Measurements from ENCODE around the gene OR8G5.
"Not testable (repeated sequence)": the region's sequence is repeated elsewhere in the genome, so short reads cannot be mapped to it uniquely, and the experiment has no call there.

OR8G5 gene

GRCh38 chr11:124256076-124256475 lies at the start of gene OR8G5:
OR8G5 (plus strand) TSS chr11:124256376; CDS start chr11:124264932, 8,556 bp downstream.
- H3K4me3 Mint-ChIP-seq = no peak within 1 kb of the TSS
- no peak for DNase-seq (ENCODE audit: low spot score)
- peaks cover 7% of the 10 kb centered on the region for H3K27me3 Mint-ChIP-seq (ENCODE audit: low read depth)
- H3K9me3 Mint-ChIP-seq = no peaks in the 10 kb centered on the region
- no peaks in the 10 kb centered on the region for H3K36me3 Mint-ChIP-seq (ENCODE audit: low read depth)
- H3K27ac Mint-ChIP-seq = no peak within 1 kb of the TSS
- H3K4me1 Mint-ChIP-seq (ENCODE audit: low read depth) = no peaks in the 10 kb centered on the region

DNA sequence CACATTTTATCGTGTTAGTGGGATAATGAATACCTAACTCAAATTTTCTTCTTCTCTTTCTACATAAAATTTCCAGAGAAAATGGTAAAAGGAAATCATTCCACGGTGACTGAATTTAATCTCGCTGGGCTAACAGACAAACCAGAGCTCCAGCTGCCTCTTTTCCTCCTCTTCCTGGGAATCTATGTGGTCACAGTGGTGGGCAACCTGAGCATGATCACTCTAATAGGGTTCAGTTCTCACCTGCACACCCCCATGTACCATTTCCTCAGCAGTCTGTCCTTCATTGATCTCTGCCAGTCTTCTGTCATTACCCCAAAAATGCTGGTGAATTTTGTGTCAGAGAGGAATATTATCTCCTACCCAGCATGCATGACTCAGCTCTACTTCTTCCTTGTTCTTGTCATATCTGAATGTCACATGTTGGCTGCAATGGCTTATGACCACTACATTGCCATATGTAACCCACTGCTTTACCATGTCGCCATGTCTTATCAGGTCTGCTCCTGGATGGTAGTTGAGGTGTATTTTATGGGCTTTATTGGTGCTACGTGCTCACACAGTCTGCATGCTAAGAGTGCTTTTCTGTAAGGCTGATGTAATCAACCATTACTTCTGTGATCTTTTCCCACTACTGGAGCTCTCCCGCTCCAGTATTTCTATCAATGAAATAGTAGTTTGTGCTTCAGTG lies 48.9 kb upstream of the OR8G5 start:
- Mint-ChIP-seq H3K36me3 (ENCODE audit: low read depth) (no peaks in the 10 kb centered on the region), H3K9me3 (no peaks in the 10 kb centered on the region), H3K27me3 (ENCODE audit: low read depth) (no peaks in the 10 kb centered on the region)

GRCh38 chr11:124209824-124210357 lies 46.3 kb upstream of the OR8G5 start:
- no peaks in the 10 kb centered on the region for H3K36me3 Mint-ChIP-seq (ENCODE audit: low read depth)
- DNase-seq (ENCODE audit: low spot score) = no peak
- no peak overlapping the region for H3K4me3 Mint-ChIP-seq
- H3K27me3 Mint-ChIP-seq (ENCODE audit: low read depth) = peaks cover 2% of the 10 kb centered on the region
- H3K9me3 Mint-ChIP-seq = no peaks in the 10 kb centered on the region
- H3K4me1 Mint-ChIP-seq (ENCODE audit: low read depth) = no peaks in the 10 kb centered on the region
- no peak overlapping the region for H3K27ac Mint-ChIP-seq

More for the DNA sequence above, 48.9 kb upstream of the OR8G5 start:
- Mint-ChIP-seq H3K4me1 (ENCODE audit: low read depth) (no peaks in the 10 kb centered on the region), H3K27ac (no peak overlapping the region), H3K4me3 (no peak overlapping the region)
- no peak for DNase-seq (ENCODE audit: low spot score)

- Mint-ChIP-seq H3K4me1 (ENCODE audit: low read depth) (no peaks in the 10 kb centered on the region), H3K9me3 (no peaks in the 10 kb centered on the region), H3K36me3 (ENCODE audit: low read depth) (no peaks in the 10 kb centered on the region), H3K27ac (no peak overlapping the region), H3K27me3 (ENCODE audit: low read depth) (peaks cover 2% of the 10 kb centered on the region), H3K4me3 (no peak overlapping the region)
- no peak for DNase-seq (ENCODE audit: low spot score)
These were observed 45.8 kb upstream of the OR8G5 start for GRCh38 chr11:124210421-124210820.

- H3K36me3 Mint-ChIP-seq (ENCODE audit: low read depth) = no peaks in the 10 kb centered on the region
- no peaks in the 10 kb centered on the region for H3K4me1 Mint-ChIP-seq (ENCODE audit: low read depth)
- no peaks in the 10 kb centered on the region for H3K9me3 Mint-ChIP-seq
- H3K27me3 Mint-ChIP-seq (ENCODE audit: low read depth) = peaks cover 2% of the 10 kb centered on the region
- DNase-seq (ENCODE audit: low spot score) = no peak
- no peak overlapping the region for H3K27ac Mint-ChIP-seq
- no peak overlapping the region for H3K4me3 Mint-ChIP-seq
These were observed 44.9 kb upstream of the OR8G5 start for GRCh38 chr11:124211321-124211720.

DNA sequence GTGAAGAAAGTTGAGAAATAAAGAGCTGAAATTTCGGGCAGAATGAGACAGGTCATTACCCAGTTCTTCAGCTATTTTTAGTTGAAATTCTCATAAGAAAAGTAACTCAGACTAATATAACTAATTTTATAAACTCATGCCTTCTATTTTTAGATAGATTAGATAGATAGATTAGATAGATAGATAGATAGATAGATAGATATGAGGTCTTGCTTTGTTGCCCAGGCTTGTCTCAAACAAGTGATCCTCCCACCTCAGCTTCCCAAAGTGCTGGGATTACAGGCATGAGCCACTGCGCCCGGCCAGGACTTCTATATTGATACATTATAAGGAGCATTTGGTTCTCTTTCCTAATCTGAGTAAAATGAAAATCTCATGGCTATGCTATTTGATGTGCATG lies 42.1 kb upstream of the OR8G5 start:
- H3K9me3 Mint-ChIP-seq = no peaks in the 10 kb centered on the region
- H3K27me3 Mint-ChIP-seq (ENCODE audit: low read depth) = peaks cover 2% of the 10 kb centered on the region
- H3K4me1 Mint-ChIP-seq (ENCODE audit: low read depth) = no peaks in the 10 kb centered on the region
- H3K27ac Mint-ChIP-seq = no peak overlapping the region
- H3K36me3 Mint-ChIP-seq (ENCODE audit: low read depth) = no peaks in the 10 kb centered on the region
- DNase-seq (ENCODE audit: low spot score) = no peak
- no peak overlapping the region for H3K4me3 Mint-ChIP-seq

DNA sequence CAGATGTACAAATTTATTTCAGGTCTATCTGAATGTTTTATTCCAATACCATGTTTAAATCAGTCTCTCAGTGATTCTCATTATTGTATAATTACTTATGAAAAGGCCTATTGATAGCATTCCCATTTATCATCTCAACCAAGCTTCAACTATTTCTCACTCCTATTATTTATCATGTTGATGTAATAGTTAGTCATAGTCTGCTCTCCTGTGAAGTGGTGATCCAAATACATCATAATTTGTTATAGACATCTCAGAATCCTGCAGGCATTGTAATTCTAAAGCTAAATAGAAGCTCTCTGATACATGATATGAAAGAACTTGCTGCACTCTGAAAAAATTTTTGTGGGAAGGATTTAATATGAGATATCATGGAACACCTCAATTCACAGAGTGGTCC lies 37.0 kb upstream of the OR8G5 start:
- no peaks in the 10 kb centered on the region for H3K36me3 Mint-ChIP-seq (ENCODE audit: low read depth)
- H3K27ac Mint-ChIP-seq = no peak overlapping the region
- H3K4me1 Mint-ChIP-seq (ENCODE audit: low read depth) = no peaks in the 10 kb centered on the region
- H3K27me3 Mint-ChIP-seq (ENCODE audit: low read depth) = no peaks in the 10 kb centered on the region
- no peak overlapping the region for H3K4me3 Mint-ChIP-seq
- no peak for DNase-seq (ENCODE audit: low spot score)
- H3K9me3 Mint-ChIP-seq = no peaks in the 10 kb centered on the region

DNA sequence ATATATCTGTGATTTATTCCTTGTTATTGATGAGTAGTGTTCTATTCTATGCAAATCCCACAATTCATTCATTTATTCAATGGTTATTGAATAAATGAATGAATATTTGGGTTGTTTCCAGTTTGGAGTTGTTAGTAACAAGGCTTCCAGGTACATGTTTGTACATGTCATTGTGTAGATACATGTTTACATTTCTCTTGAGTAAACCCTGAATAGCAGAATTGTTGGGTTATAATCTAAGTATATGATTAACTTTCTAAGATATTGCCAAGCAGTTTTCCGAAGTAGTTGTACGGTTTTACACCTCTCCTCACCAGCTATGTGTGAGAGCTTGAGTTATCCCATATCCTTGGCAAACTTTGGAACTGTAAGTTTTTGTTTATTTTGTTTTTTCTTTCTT lies 33.8 kb upstream of the OR8G5 start:
- H3K4me1 Mint-ChIP-seq (ENCODE audit: low read depth) = no peaks in the 10 kb centered on the region
- H3K36me3 Mint-ChIP-seq (ENCODE audit: low read depth) = no peaks in the 10 kb centered on the region
- H3K27me3 Mint-ChIP-seq (ENCODE audit: low read depth) = no peaks in the 10 kb centered on the region
- no peak overlapping the region for H3K4me3 Mint-ChIP-seq
- no peaks in the 10 kb centered on the region for H3K9me3 Mint-ChIP-seq
- no peak for DNase-seq (ENCODE audit: low spot score)
- no peak overlapping the region for H3K27ac Mint-ChIP-seq

DNA sequence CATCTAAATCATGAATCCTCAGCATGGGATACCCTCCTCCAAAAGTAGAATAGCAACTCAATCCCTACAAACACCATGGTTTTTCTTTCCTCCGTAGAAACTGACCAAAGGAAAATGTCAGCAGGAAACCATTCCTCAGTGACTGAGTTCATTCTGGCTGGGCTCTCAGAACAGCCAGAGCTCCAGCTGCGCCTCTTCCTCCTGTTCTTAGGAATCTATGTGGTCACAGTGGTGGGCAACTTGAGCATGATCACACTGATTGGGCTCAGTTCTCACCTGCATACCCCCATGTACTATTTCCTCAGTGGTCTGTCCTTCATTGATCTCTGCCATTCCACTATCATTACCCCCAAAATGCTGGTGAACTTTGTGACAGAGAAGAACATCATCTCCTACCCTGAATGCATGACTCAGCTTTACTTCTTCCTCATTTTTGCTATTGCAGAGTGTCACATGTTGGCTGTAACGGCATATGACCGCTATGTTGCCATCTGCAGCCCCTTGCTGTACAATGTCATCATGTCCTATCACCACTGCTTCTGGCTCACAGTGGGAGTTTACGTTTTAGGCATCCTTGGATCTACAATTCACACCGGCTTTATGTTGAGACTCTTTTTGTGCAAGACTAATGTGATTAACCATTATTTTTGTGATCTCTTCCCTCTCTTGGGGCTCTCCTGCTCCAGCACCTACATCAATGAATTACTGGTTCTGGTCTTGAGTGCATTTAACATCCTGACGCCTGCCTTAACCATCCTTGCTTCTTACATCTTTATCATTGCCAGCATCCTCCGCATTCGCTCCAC lies 31.4 kb upstream of the OR8G5 start:
- H3K4me3 Mint-ChIP-seq; H3K9me3 Mint-ChIP-seq; H3K36me3 Mint-ChIP-seq (ENCODE audit: low read depth); H3K27ac Mint-ChIP-seq; H3K4me1 Mint-ChIP-seq (ENCODE audit: low read depth); DNase-seq (ENCODE audit: low spot score); H3K27me3 Mint-ChIP-seq (ENCODE audit: low read depth): not testable (repeated sequence)

DNA sequence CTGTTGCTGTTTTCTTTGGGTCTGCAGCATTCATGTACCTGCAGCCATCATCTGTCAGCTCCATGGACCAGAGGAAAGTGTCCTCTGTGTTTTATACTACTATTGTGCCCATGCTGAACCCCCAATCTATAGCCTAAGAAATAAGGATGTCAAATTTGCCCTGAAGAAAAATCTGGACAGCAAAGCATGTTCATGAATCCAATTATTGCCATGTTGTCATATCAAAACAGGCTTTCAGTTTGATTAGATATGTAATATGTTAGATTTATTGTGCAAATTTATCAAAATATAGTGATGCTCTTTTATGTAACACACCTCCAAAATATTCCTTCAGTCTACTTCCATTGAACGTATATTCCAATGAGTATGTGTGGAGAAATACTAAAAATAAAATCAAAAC lies 30.7 kb upstream of the OR8G5 start:
- no peak overlapping the region for H3K4me3 Mint-ChIP-seq
- DNase-seq (ENCODE audit: low spot score) = no peak
- no peaks in the 10 kb centered on the region for H3K4me1 Mint-ChIP-seq (ENCODE audit: low read depth)
- no peak overlapping the region for H3K27ac Mint-ChIP-seq
- no peaks in the 10 kb centered on the region for H3K9me3 Mint-ChIP-seq
- no peaks in the 10 kb centered on the region for H3K36me3 Mint-ChIP-seq (ENCODE audit: low read depth)
- no peaks in the 10 kb centered on the region for H3K27me3 Mint-ChIP-seq (ENCODE audit: low read depth)

GRCh38 chr11:124233376-124233775 lies 22.8 kb upstream of the OR8G5 start:
- no peak for DNase-seq (ENCODE audit: low spot score)
- H3K27ac Mint-ChIP-seq = no peak overlapping the region
- no peak overlapping the region for H3K4me3 Mint-ChIP-seq
- no peaks in the 10 kb centered on the region for H3K9me3 Mint-ChIP-seq
- H3K36me3 Mint-ChIP-seq (ENCODE audit: low read depth) = no peaks in the 10 kb centered on the region
- no peaks in the 10 kb centered on the region for H3K27me3 Mint-ChIP-seq (ENCODE audit: low read depth)
- H3K4me1 Mint-ChIP-seq (ENCODE audit: low read depth) = no peaks in the 10 kb centered on the region

GRCh38 chr11:124238512-124238911 lies 17.7 kb upstream of the OR8G5 start:
- H3K9me3 Mint-ChIP-seq = no peaks in the 10 kb centered on the region
- no peaks in the 10 kb centered on the region for H3K36me3 Mint-ChIP-seq (ENCODE audit: low read depth)
- H3K4me3 Mint-ChIP-seq = no peak overlapping the region
- H3K4me1 Mint-ChIP-seq (ENCODE audit: low read depth) = no peaks in the 10 kb centered on the region
- DNase-seq (ENCODE audit: low spot score) = no peak
- peaks cover 2% of the 10 kb centered on the region for H3K27me3 Mint-ChIP-seq (ENCODE audit: low read depth)
- no peak overlapping the region for H3K27ac Mint-ChIP-seq

DNA sequence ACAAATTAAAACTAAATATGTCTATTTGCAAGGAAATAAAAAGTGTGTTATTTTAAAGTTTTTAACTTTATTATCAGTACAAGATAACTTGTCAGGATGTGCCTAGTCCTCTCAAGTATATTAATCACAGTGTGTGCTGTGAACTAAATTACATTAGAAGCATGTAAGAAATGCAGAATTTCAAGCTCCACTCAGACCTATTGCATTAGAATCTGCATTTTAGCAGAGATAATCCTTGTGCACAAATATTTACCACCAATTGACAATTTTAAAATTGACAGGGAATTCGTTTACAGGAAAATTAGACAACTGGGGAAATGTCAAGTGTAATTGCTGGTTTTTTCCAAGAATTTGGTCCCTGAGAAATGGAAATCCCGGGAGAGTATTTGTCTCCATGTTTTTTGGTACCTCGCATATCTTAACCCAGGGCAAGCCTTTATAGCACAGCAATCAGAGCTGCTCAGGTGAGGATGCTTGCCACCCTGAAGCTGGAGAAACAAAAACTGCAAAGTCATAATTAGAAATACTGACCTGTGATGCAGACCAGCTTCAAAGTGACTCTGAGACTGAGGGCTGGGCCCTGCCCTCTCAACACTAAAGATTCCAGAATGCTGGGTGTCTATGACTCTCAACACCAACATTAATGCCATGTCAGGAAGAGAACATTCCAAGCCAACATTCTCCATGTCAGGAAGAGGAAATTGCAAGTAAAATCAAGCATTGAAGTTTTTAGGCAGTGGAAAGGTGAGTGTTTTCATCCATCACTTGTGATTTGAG lies 15.4 kb upstream of the OR8G5 start, which contains the start of gene OR8G1:
Gene OR8G1, plus strand, starts transcription at position 475 of the 777 bp plus-strand sequence. CDS start 8,581 bp downstream, outside the sequence.
- Mint-ChIP-seq H3K27ac (no peak within 1 kb of the TSS), H3K36me3 (ENCODE audit: low read depth) (no peaks in the 10 kb centered on the region)

GRCh38 chr11:124249869-124250268 lies 6.3 kb upstream of the OR8G5 start:
- H3K27me3 Mint-ChIP-seq (ENCODE audit: low read depth); DNase-seq (ENCODE audit: low spot score); H3K27ac Mint-ChIP-seq; H3K9me3 Mint-ChIP-seq; H3K4me1 Mint-ChIP-seq (ENCODE audit: low read depth); H3K36me3 Mint-ChIP-seq (ENCODE audit: low read depth); H3K4me3 Mint-ChIP-seq: not testable (repeated sequence)

More for the DNA sequence above, 15.4 kb upstream of the OR8G5 start, which contains the start of gene OR8G1:
- Mint-ChIP-seq H3K27me3 (ENCODE audit: low read depth) (peaks cover 2% of the 10 kb centered on the region), H3K4me1 (ENCODE audit: low read depth) (no peaks in the 10 kb centered on the region), H3K4me3 (no peak within 1 kb of the TSS), H3K9me3 (no peaks in the 10 kb centered on the region)
- no peak for DNase-seq (ENCODE audit: low spot score)

All from T-helper 2 cell treated with Interferon-gamma antibody and Interleukin-4, amounts not matched to agents 5 μg/mL and 100 μg/mL, for 36 hours (primary cell).